Measurements from ENCODE around the gene SPPL2B.
"Not testable (repeated sequence)": the region's sequence is repeated elsewhere in the genome, so short reads cannot be mapped to it uniquely, and the experiment has no call there.

The SPPL2B gene, protein sequence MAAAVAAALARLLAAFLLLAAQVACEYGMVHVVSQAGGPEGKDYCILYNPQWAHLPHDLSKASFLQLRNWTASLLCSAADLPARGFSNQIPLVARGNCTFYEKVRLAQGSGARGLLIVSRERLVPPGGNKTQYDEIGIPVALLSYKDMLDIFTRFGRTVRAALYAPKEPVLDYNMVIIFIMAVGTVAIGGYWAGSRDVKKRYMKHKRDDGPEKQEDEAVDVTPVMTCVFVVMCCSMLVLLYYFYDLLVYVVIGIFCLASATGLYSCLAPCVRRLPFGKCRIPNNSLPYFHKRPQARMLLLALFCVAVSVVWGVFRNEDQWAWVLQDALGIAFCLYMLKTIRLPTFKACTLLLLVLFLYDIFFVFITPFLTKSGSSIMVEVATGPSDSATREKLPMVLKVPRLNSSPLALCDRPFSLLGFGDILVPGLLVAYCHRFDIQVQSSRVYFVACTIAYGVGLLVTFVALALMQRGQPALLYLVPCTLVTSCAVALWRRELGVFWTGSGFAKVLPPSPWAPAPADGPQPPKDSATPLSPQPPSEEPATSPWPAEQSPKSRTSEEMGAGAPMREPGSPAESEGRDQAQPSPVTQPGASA

GRCh38 chr19:2328401-2329148 lies at the start of gene SPPL2B, which contains the start of gene LSM7:
Gene SPPL2B (plus strand): TSS chr19:2328684. CDS start chr19:2328710, 26 bp downstream.
Gene LSM7 (minus strand): TSS chr19:2328586. CDS start chr19:2328566, 20 bp downstream.
- DNase-seq (ENCODE audit: low spot score), result peak; percentile 92
- Mint-ChIP-seq H3K4me3 (peak within 1 kb of the TSS; percentile 99), H3K27ac (peak within 1 kb of the TSS; percentile 99)

GRCh38 chr19:2280633-2281264 lies 47.7 kb upstream of the SPPL2B start:
- H3K36me3 Mint-ChIP-seq (ENCODE audit: low read depth), result no peaks in the 10 kb centered on the region
- H3K27ac Mint-ChIP-seq, result no peak overlapping the region
- no peaks in the 10 kb centered on the region for H3K9me3 Mint-ChIP-seq
- peaks cover 9% of the 10 kb centered on the region for H3K4me1 Mint-ChIP-seq (ENCODE audit: low read depth)
- H3K27me3 Mint-ChIP-seq (ENCODE audit: low read depth), result peaks cover 7% of the 10 kb centered on the region
- no peak overlapping the region for H3K4me3 Mint-ChIP-seq
- DNase-seq (ENCODE audit: low spot score), result no peak

More at GRCh38 chr19:2328401-2329148, at the start of gene SPPL2B, which contains the start of gene LSM7:
- Mint-ChIP-seq H3K9me3 (no peaks in the 10 kb centered on the region), H3K36me3 (ENCODE audit: low read depth) (peaks cover 28% of the 10 kb centered on the region), H3K4me1 (ENCODE audit: low read depth) (peaks cover 35% of the 10 kb centered on the region), H3K27me3 (ENCODE audit: low read depth) (no peaks in the 10 kb centered on the region)

- not testable (repeated sequence) for H3K4me1 Mint-ChIP-seq (ENCODE audit: low read depth); DNase-seq (ENCODE audit: low spot score); H3K9me3 Mint-ChIP-seq; H3K27ac Mint-ChIP-seq; H3K27me3 Mint-ChIP-seq (ENCODE audit: low read depth); H3K36me3 Mint-ChIP-seq (ENCODE audit: low read depth)
- peak overlapping the region; percentile 73 for H3K4me3 Mint-ChIP-seq
Observed at GRCh38 chr19:2281265-2282061, 47.0 kb upstream of the SPPL2B start.

DNA sequence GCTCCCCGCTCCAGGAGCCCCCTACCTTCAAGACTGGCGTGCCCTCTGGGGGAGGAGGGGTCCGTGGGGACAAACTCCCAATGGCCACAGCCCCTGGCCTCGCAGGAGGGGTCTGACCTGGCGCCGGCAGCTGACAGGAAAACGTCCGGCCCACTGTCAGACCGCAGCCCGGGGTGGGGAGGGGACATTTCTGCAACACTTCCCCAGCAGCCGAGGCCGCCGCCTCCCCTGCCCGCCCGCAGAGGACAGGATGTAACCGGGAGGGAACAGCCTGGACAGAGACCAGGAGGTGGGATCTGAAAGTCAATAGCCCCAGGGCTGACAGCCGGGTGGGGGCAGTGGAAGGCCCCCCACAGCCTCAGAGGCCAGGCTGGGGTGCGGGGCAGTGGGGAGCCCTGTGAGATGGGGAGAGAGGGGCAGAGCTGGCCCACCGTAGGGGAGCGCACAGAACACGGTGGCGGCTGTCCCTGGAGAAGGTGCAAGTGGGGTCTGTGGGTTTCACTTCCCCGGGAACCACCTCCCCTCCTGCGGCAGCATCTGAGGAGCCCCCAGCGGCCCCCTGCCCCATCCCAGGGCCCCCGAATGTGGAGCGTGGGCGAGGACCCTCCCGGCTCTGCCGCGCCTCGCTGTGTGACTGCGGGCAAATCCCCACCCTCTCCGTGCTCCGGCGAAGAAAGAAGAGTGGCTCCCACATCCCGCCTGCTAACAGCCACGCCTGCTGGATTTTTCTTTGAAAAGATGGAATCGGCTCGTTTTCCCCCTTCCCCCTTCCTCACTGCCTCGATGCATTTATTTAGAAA lies 46.2 kb upstream of the SPPL2B start, which contains the start of gene PEAK3:
Gene PEAK3 (minus strand): TSS at position 114 of the 800 bp plus-strand sequence. CDS start 1,244 bp downstream, outside the sequence.
- DNase-seq (ENCODE audit: low spot score), result peak; percentile 38
- Mint-ChIP-seq H3K9me3 (no peaks in the 10 kb centered on the region), H3K27me3 (ENCODE audit: low read depth) (peaks cover 7% of the 10 kb centered on the region), H3K4me1 (ENCODE audit: low read depth) (peaks cover 9% of the 10 kb centered on the region), H3K4me3 (peak within 1 kb of the TSS; percentile 73), H3K27ac (peak within 1 kb of the TSS; percentile 49), H3K36me3 (ENCODE audit: low read depth) (no peaks in the 10 kb centered on the region)

GRCh38 chr19:2282862-2283237 lies 45.6 kb upstream of the SPPL2B start:
- Mint-ChIP-seq H3K36me3 (ENCODE audit: low read depth) (no peaks in the 10 kb centered on the region), H3K27ac (no peak overlapping the region), H3K9me3 (no peaks in the 10 kb centered on the region), H3K27me3 (ENCODE audit: low read depth) (peaks cover 7% of the 10 kb centered on the region), H3K4me1 (ENCODE audit: low read depth) (peaks cover 9% of the 10 kb centered on the region), H3K4me3 (peak overlapping the region; percentile 27)
- DNase-seq (ENCODE audit: low spot score), result no peak

- no peak overlapping the region for H3K4me3 Mint-ChIP-seq
- peaks cover 7% of the 10 kb centered on the region for H3K27me3 Mint-ChIP-seq (ENCODE audit: low read depth)
- H3K27ac Mint-ChIP-seq, result no peak overlapping the region
- no peak for DNase-seq (ENCODE audit: low spot score)
- H3K9me3 Mint-ChIP-seq, result no peaks in the 10 kb centered on the region
- no peaks in the 10 kb centered on the region for H3K36me3 Mint-ChIP-seq (ENCODE audit: low read depth)
- H3K4me1 Mint-ChIP-seq (ENCODE audit: low read depth), result peaks cover 17% of the 10 kb centered on the region
Observed at GRCh38 chr19:2283835-2284507, 44.5 kb upstream of the SPPL2B start.

GRCh38 chr19:2286402-2287140 lies 41.9 kb upstream of the SPPL2B start:
- no peak for DNase-seq (ENCODE audit: low spot score)
- H3K9me3 Mint-ChIP-seq, result no peaks in the 10 kb centered on the region
- H3K4me1 Mint-ChIP-seq (ENCODE audit: low read depth), result peaks cover 25% of the 10 kb centered on the region
- H3K27ac Mint-ChIP-seq, result peak overlapping the region; percentile 7
- peaks cover 9% of the 10 kb centered on the region for H3K36me3 Mint-ChIP-seq (ENCODE audit: low read depth)
- peaks cover 7% of the 10 kb centered on the region for H3K27me3 Mint-ChIP-seq (ENCODE audit: low read depth)
- H3K4me3 Mint-ChIP-seq, result no peak overlapping the region

GRCh38 chr19:2287585-2288337 lies 40.7 kb upstream of the SPPL2B start:
- peaks cover 4% of the 10 kb centered on the region for H3K27me3 Mint-ChIP-seq (ENCODE audit: low read depth)
- H3K4me1 Mint-ChIP-seq (ENCODE audit: low read depth), result peaks cover 18% of the 10 kb centered on the region
- no peaks in the 10 kb centered on the region for H3K9me3 Mint-ChIP-seq
- H3K27ac Mint-ChIP-seq, result peak overlapping the region; percentile 98
- DNase-seq (ENCODE audit: low spot score), result no peak
- no peak overlapping the region for H3K4me3 Mint-ChIP-seq
- peaks cover 14% of the 10 kb centered on the region for H3K36me3 Mint-ChIP-seq (ENCODE audit: low read depth)

GRCh38 chr19:2288338-2288817 lies 40.1 kb upstream of the SPPL2B start:
- H3K27me3 Mint-ChIP-seq (ENCODE audit: low read depth), result no peaks in the 10 kb centered on the region
- H3K27ac Mint-ChIP-seq, result peak overlapping the region; percentile 98
- no peaks in the 10 kb centered on the region for H3K9me3 Mint-ChIP-seq
- no peak for DNase-seq (ENCODE audit: low spot score)
- peaks cover 17% of the 10 kb centered on the region for H3K36me3 Mint-ChIP-seq (ENCODE audit: low read depth)
- peaks cover 15% of the 10 kb centered on the region for H3K4me1 Mint-ChIP-seq (ENCODE audit: low read depth)
- H3K4me3 Mint-ChIP-seq, result peak overlapping the region; percentile 89

DNA sequence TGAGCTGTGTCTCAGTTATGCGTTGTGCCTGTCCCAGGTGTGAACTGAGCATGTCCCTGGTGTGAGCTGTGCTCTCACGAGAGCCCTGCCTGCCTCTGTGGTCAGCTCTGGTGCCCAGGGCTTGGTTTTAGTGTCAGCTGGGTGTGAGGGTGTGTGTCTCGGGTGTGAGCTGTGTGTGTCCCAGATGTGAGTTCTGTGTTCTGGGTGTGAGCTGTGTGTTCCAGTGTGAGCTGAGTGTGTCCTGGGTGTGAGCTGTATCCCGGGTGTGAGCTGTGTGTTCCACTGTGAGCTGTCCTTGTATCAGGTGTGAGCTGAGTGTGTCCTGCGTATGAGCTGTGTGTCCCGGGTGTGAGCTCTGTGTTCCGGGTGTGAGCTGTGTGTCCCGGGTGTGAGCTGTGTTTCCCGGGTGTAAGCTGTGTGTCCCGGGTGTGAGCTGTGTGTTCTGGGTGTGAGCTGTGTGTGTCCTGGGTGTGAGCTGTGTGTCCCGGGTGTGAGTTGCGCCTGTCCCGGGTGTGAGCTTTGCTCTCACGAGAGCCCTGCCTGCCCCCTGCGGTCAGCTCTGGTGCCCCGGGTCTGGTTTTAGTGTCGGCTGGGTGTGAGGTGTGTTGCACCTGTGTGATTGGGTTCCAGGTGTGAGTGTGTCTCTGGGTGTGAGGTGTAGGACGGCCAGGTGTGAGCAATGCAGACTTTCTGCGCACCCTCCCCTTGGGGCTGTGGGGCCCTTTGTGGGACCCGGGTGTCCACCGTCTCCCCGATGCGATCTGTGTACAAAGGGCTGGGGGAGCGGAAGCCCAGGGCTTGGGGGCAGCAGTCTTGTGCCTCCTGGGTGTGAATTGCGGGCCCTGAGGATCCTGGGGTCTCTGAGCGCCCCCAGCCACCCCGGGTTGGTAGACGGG lies 39.4 kb upstream of the SPPL2B start:
- H3K27me3 Mint-ChIP-seq (ENCODE audit: low read depth), result no peaks in the 10 kb centered on the region
- no peak for DNase-seq (ENCODE audit: low spot score)
- peaks cover 17% of the 10 kb centered on the region for H3K4me1 Mint-ChIP-seq (ENCODE audit: low read depth)
- H3K27ac Mint-ChIP-seq, result peak overlapping the region; percentile 98
- H3K36me3 Mint-ChIP-seq (ENCODE audit: low read depth), result peaks cover 21% of the 10 kb centered on the region
- no peaks in the 10 kb centered on the region for H3K9me3 Mint-ChIP-seq
- H3K4me3 Mint-ChIP-seq, result peak overlapping the region; percentile 89
